DOHH2 (cell line): ENCODE measurements around the gene GRIK2.

Source experiments
- CTCF ChIP-seq: fragments of 200-600 bp; sonication (generic); IDR thresholded peaks from one replicate; pipeline ENCODE4 v1.5.1; 2014; ENCODE audit warnings: antibody characterized with exemption, mild to moderate bottlenecking, low read depth, low read length; ENCODE audit not compliant: poor library complexity, severe bottlenecking
- EZH2phosphoT487 ChIP-seq: fragments of 200-600 bp; sonication (generic); IDR thresholded peaks from 2 replicates; pipeline ENCODE4 v1.6.1; 2017; ENCODE audit warnings: borderline replicate concordance, mild to moderate bottlenecking, antibody characterized with exemption, low read length, moderate library complexity, mixed read lengths

DNA sequence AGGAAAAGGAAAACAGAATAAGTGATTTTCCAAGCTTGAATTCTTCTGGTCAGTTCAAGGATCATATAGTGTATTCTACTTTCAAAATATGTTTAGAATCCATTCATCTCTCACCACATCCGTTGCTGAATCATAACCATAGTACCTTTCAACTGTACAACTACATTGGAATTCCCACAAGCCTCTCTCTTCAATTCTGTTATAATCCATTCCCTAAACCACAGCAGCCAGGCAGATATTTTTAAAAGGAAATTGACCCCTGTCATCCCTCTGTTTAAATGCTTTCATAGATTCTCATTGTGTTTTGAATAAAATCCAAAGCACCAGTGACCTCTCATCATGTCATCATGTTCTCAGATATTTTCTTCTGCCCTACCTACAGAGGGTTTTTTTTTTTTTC, 412.7 kb downstream of the GRIK2 start:
- no peak for TF ChIP-seq CTCF
- TF ChIP-seq EZH2phosphoT487 = no peak
